H9 (cell line): Measurements from ENCODE around the gene SECISBP2. TPM values are rescaled to one million over a fixed set of nuclear protein-coding genes. Genes with fewer than 3 reads are reported as not detected.

Source experiments
- DNase-seq: peaks from one replicate; pipeline ENCODE4 v3.0.0-alpha.2; 2017
- H2AFZ ChIP-seq: one replicate; pipeline ENCODE4 v1.6.1; 2013; ENCODE audit warnings: mild to moderate bottlenecking, low read length, control low read depth, moderate library complexity
- H2AK5ac ChIP-seq: 2 replicates; pipeline ENCODE4 v1.6.1; 2013; ENCODE audit warnings: low read length, control low read depth, mixed read lengths; ENCODE audit not compliant: insufficient read length
- H2BK120ac ChIP-seq: one replicate; pipeline ENCODE4 v1.6.1; 2013; ENCODE audit warnings: low read depth, mild to moderate bottlenecking, low read length, control low read depth, inconsistent platforms; ENCODE audit not compliant: poor library complexity, severe bottlenecking
- H2BK12ac ChIP-seq: 2 replicates; pipeline ENCODE4 v1.6.1; 2013; ENCODE audit warnings: low read length, control low read depth, mixed read lengths, low read depth; ENCODE audit not compliant: insufficient read length
- H2BK15ac ChIP-seq: 2 replicates; pipeline ENCODE4 v1.6.1; 2013; ENCODE audit warnings: low read depth, low read length, control low read depth
- H2BK20ac ChIP-seq: one replicate; pipeline ENCODE4 v1.6.1; 2013; ENCODE audit warnings: low read depth, mild to moderate bottlenecking, low read length, control low read depth, inconsistent platforms; ENCODE audit not compliant: poor library complexity, severe bottlenecking
- H2BK5ac ChIP-seq: 2 replicates; pipeline ENCODE4 v1.6.1; 2013; ENCODE audit warnings: low read length, control low read depth, mixed read lengths; ENCODE audit not compliant: insufficient read length
- H3K14ac ChIP-seq: 2 replicates; pipeline ENCODE4 v1.6.1; 2013; ENCODE audit warnings: low read length, control low read depth; ENCODE audit not compliant: insufficient read depth
- H3K18ac ChIP-seq: 2 replicates; pipeline ENCODE4 v1.6.1; 2013; ENCODE audit warnings: low read depth, mild to moderate bottlenecking, mixed read lengths, low read length, control low read depth; ENCODE audit not compliant: insufficient read length
- H3K23ac ChIP-seq: 2 replicates; pipeline ENCODE4 v1.6.1; 2013; ENCODE audit warnings: low read length, control low read depth, mixed read lengths, low read depth; ENCODE audit not compliant: insufficient read length
- H3K23me2 ChIP-seq: 2 replicates; pipeline ENCODE4 v1.6.1; 2013; ENCODE audit warnings: low read depth, mild to moderate bottlenecking, mixed read lengths, low read length, control low read depth; ENCODE audit not compliant: insufficient read length, poor library complexity, severe bottlenecking
- H3K27ac ChIP-seq: 2 replicates; pipeline ENCODE4 v1.5.1; 2013; ENCODE audit warnings: low read length, control low read depth, mixed read lengths, low read depth; ENCODE audit not compliant: insufficient read length
- H3K27me3 ChIP-seq: 2 replicates; pipeline ENCODE4 v1.6.1; 2013; ENCODE audit warnings: low read length, control low read depth, inconsistent platforms; ENCODE audit not compliant: insufficient read depth
- H3K4ac ChIP-seq: 2 replicates; pipeline ENCODE4 v1.6.1; 2013; ENCODE audit warnings: low read depth, mild to moderate bottlenecking, control low read depth, inconsistent platforms, low read length, moderate library complexity
- H3K4me1 ChIP-seq: 2 replicates; pipeline ENCODE4 v1.6.1; 2013; ENCODE audit warnings: low read length, control low read depth, inconsistent platforms; ENCODE audit not compliant: insufficient read depth
- H3K4me2 ChIP-seq: 2 replicates; pipeline ENCODE4 v1.6.1; 2013; ENCODE audit warnings: low read length, control low read depth, mixed read lengths; ENCODE audit not compliant: insufficient read length, insufficient read depth
- H3K56ac ChIP-seq: 2 replicates; pipeline ENCODE4 v1.6.1; 2013; ENCODE audit warnings: low read depth, mild to moderate bottlenecking, mixed read lengths, low read length, control low read depth; ENCODE audit not compliant: insufficient read length
- H3K79me1 ChIP-seq: 2 replicates; pipeline ENCODE4 v1.6.1; 2013; ENCODE audit warnings: low read depth, mild to moderate bottlenecking, moderate library complexity, low read length, control low read depth, inconsistent platforms; ENCODE audit not compliant: insufficient read depth, poor library complexity, severe bottlenecking
- H3K79me2 ChIP-seq: 2 replicates; pipeline ENCODE4 v1.6.1; 2013; ENCODE audit warnings: low read length, control low read depth, inconsistent platforms; ENCODE audit not compliant: insufficient read depth
- H3K9ac ChIP-seq: 2 replicates; pipeline ENCODE4 v1.6.1; 2013; ENCODE audit warnings: low read length, control low read depth, mixed read lengths; ENCODE audit not compliant: insufficient read length; ENCODE audit errors: extremely low read depth
- H3K9me3 ChIP-seq: one replicate; pipeline ENCODE4 v1.6.1; 2013; ENCODE audit warnings: low read depth, low read length, inconsistent platforms; ENCODE audit not compliant: control insufficient read depth
- H3T11ph ChIP-seq: one replicate; pipeline ENCODE4 v1.6.1; 2013; ENCODE audit warnings: mild to moderate bottlenecking, low read length, control low read depth, inconsistent platforms
- H4K20me1 ChIP-seq: one replicate; pipeline ENCODE4 v1.6.1; 2013; ENCODE audit not compliant: control insufficient read depth, insufficient read length, insufficient read depth
- H4K5ac ChIP-seq: 2 replicates; pipeline ENCODE4 v1.6.1; 2013; ENCODE audit warnings: low read depth, mild to moderate bottlenecking, mixed read lengths, low read length, control low read depth; ENCODE audit not compliant: insufficient read length
- H4K8ac ChIP-seq: replicated peaks from 2 replicates; pipeline ENCODE4 v1.6.1; 2013; ENCODE audit warnings: low read length, control low read depth, mixed read lengths, low read depth; ENCODE audit not compliant: insufficient read length
- H4K91ac ChIP-seq: 2 replicates; pipeline ENCODE4 v1.6.1; 2013; ENCODE audit warnings: low read depth, mild to moderate bottlenecking, moderate library complexity, mixed read lengths, low read length, control low read depth; ENCODE audit not compliant: insufficient read length
- H3K27ac Mint-ChIP-seq, 3 experiments: 2 replicates in 2 of 3; 3 replicates in 1 of 3; pipeline ENCODE4 v1.8.0; 2020 to 2021; ENCODE audit warnings: mixed read lengths in 3 of 3, mild to moderate bottlenecking in 1 of 3, moderate library complexity in 1 of 3
- H3K27me3 Mint-ChIP-seq: 2 replicates; pipeline ENCODE4 v1.8.0; 2021; ENCODE audit warnings: low read depth, mild to moderate bottlenecking, moderate library complexity, mixed read lengths
- H3K36me3 Mint-ChIP-seq, 3 experiments: 2 replicates in 2 of 3; 3 replicates in 1 of 3; pipeline ENCODE4 v1.8.0; 2020 to 2021; ENCODE audit warnings: low read depth in 3 of 3, mixed read lengths in 3 of 3; ENCODE audit not compliant: insufficient read depth in 1 of 3
- H3K4me1 Mint-ChIP-seq, 2 experiments: 2 replicates each; pipeline ENCODE4 v1.8.0; 2020; ENCODE audit warnings: mixed read lengths in 2 of 2
- H3K4me3 Mint-ChIP-seq, 2 experiments: 2 replicates in 1 of 2; 3 replicates in 1 of 2; pipeline ENCODE4 v1.8.0; 2020 to 2021; ENCODE audit warnings: mild to moderate bottlenecking in 2 of 2, mixed read lengths in 2 of 2, moderate library complexity in 1 of 2
- H3K9me3 Mint-ChIP-seq, 2 experiments: 2 replicates in 1 of 2; 3 replicates in 1 of 2; pipeline ENCODE4 v1.8.0; 2020; ENCODE audit warnings: mild to moderate bottlenecking in 2 of 2, mixed read lengths in 2 of 2, moderate library complexity in 1 of 2
- WGBS: extraction: QIAGEN DNeasy Blood & Tissue Kit; methylation state at CpG from one replicate; pipeline ENCODE4 v1.1.7; 2013; ENCODE audit warnings: missing lambda C conversion rate, low lambda C conversion rate, mixed read lengths; ENCODE audit not compliant: insufficient read length; ENCODE audit errors: extremely low coverage; 5-methylcytosine and 5-hydroxymethylcytosine counted together
- total RNA-seq: library from RNA; stranded (reverse); gene quantifications from 2 replicates; pipeline ENCODE4 v1.2.1, GENCODE V29; 2021
- TF ChIP-seq, protein P1 (sequence below): fragments of 200-600 bp; sonication (generic); conservative IDR thresholded peaks from 3 replicates; pipeline ENCODE4 v1.8.0; 2021; ENCODE audit warnings: antibody characterized with exemption, mild to moderate bottlenecking

The SECISBP2 gene
- total RNA-seq, 1 experiment from 2014 or later = 62.7 TPM

DNA sequence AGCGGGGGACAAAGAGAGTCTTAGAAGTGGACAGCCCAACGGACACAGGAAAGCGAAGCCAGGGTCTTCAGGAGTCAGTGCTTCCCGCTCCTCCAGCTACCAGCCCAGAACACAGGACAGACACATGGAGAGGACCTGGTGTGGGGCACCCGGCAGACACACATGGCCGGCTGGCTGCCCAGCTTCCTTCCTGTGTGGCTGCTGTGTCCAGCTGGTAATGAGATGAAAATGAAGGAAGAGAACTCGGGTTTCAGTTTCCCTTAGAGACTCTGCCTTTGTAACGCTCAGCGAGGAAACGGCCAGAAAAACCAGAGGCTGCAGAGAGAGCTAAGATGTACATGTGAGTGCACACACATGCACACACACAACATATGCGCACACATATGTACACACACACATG lies 87.5 kb downstream of the SECISBP2 start:
- Histone ChIP-seq H3K9me3 (no peaks in the 10 kb centered on the region), H4K5ac (no peak overlapping the region), H2BK120ac (no peak overlapping the region), H3K27ac (no peak overlapping the region), H3K9ac (no peak overlapping the region), H2AFZ (no peak overlapping the region), H3K56ac (no peak overlapping the region), H4K8ac (no peak overlapping the region), H3T11ph (no peak overlapping the region), H2BK5ac (no peak overlapping the region), H4K20me1 (no peaks in the 10 kb centered on the region), H3K79me2 (no peaks in the 10 kb centered on the region; the same call in 1 of the 2 replicates), H3K14ac (no peak overlapping the region), H3K18ac (no peak overlapping the region), H3K4me2 (no peak overlapping the region), H3K23me2 (no peaks in the 10 kb centered on the region), H3K23ac (no peak overlapping the region), H3K4me1 (no peaks in the 10 kb centered on the region; the same call in 1 of the 2 replicates), H4K91ac (no peak overlapping the region), H3K79me1 (no peaks in the 10 kb centered on the region), H3K4ac (no peak overlapping the region), H2AK5ac (no peak overlapping the region), H2BK12ac (no peak overlapping the region), H2BK15ac (no peak overlapping the region), H2BK20ac (no peak overlapping the region), H3K27me3 (no peaks in the 10 kb centered on the region)
- Mint-ChIP-seq H3K27ac (peak overlapping the region in 1 of 3 experiments; percentile 72; a peak in 1 of 7 replicates), H3K27me3 (no peaks in the 10 kb centered on the region; the same call in 1 of the 2 replicates), H3K36me3 (peaks cover 18 to 47% (median 38%) of the 10 kb centered on the region in 3 experiments), H3K9me3 (no peaks in the 10 kb centered on the region; a peak in 1 of 5 replicates), H3K4me1 (peaks cover 2 to 10% of the 10 kb centered on the region in 2 experiments; a peak in 3 of 4 replicates), H3K4me3 (no peak overlapping the region)
- TF ChIP-seq, protein P1, sequence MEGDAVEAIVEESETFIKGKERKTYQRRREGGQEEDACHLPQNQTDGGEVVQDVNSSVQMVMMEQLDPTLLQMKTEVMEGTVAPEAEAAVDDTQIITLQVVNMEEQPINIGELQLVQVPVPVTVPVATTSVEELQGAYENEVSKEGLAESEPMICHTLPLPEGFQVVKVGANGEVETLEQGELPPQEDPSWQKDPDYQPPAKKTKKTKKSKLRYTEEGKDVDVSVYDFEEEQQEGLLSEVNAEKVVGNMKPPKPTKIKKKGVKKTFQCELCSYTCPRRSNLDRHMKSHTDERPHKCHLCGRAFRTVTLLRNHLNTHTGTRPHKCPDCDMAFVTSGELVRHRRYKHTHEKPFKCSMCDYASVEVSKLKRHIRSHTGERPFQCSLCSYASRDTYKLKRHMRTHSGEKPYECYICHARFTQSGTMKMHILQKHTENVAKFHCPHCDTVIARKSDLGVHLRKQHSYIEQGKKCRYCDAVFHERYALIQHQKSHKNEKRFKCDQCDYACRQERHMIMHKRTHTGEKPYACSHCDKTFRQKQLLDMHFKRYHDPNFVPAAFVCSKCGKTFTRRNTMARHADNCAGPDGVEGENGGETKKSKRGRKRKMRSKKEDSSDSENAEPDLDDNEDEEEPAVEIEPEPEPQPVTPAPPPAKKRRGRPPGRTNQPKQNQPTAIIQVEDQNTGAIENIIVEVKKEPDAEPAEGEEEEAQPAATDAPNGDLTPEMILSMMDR = no peak
- no peak for DNase-seq
- no CpG with 5 or more reads among the region's 11 CpGs for WGBS
